Mucosa of descending colon (tissue), 3 donors: ENCODE measurements around the gene SPOCK3. TPM values are rescaled to one million over a fixed set of nuclear protein-coding genes. Genes with fewer than 3 reads are reported as not detected.
"Not testable (repeated sequence)": the region's sequence is repeated elsewhere in the genome, so short reads cannot be mapped to it uniquely, and the experiment has no call there.

Experiments used
- ATAC-seq: fragments of 200-7000 bp; cut with Tn5 transposase; one replicate; pipeline ENCODE4 v1.9.1; 2020; ENCODE audit warnings: mild to moderate bottlenecking, moderate library complexity
- DNase-seq, 3 donors: peaks; one replicate each; pipeline ENCODE4 v3.0.0-alpha.2; 2020
- H3K36me3 ChIP-seq: fragments of 200-600 bp; one replicate; pipeline ENCODE4 v1.8.0; 2021; ENCODE audit warnings: low read depth, mild to moderate bottlenecking
- H3K4me1 ChIP-seq: fragments of 200-600 bp; one replicate; pipeline ENCODE4 v1.8.0; 2021; ENCODE audit warnings: low read depth, mild to moderate bottlenecking
- H3K4me3 ChIP-seq: fragments of 200-600 bp; one replicate; pipeline ENCODE4 v1.8.0; 2021; ENCODE audit warnings: mild to moderate bottlenecking
- H3K9me3 ChIP-seq: fragments of 200-600 bp; one replicate; pipeline ENCODE4 v1.8.0; 2021; ENCODE audit warnings: mild to moderate bottlenecking
- CTCF ChIP-seq: fragments of 200-600 bp; IDR thresholded peaks from one replicate; pipeline ENCODE4 v1.8.0; 2022; ENCODE audit warnings: antibody characterized with exemption, mild to moderate bottlenecking
- intact Hi-C, 2 donors: fragments of 100-400 bp; cut with DNase I in 1 of 2; cut with micrococcal nuclease in 1 of 2; formaldehyde crosslinking; loops; one replicate each; pipeline versions ENCODE4 v1.11.0 to v1.11.1; 2022; cut with DNase I, micrococcal nuclease
- total RNA-seq, 3 donors: library from RNA; stranded (reverse); fragmentation: NEBNext Ultra II Directional in 2 of 3; extraction: Animal tissue kit (Norgen Biotek cat#: 25700) in 2 of 3; gene quantifications; one replicate each; pipeline versions ENCODE4 v1.2.1 to v1.2.4, GENCODE V29; 2021 to 2023
- donor health status: DM: no; HTN: no; CAD: no; lungs with moderate emphysema.
- donor health status: DM: no; HTN: no; CAD: no.
- donor health status: DM: no; HTN: yes; CAD: no.

SPOCK3 gene
- total RNA-seq, 3 donors from 2014 or later = 0.55 to 3.6 (median 0.55) TPM

- intact Hi-C loops = no loop called here
- ATAC-seq (no peak), DNase-seq (no peak)
- Histone ChIP-seq H3K4me1 (no peaks in the 10 kb centered on the region), H3K4me3 (no peak overlapping the region), H3K36me3 (no peaks in the 10 kb centered on the region), H3K9me3 (peaks cover 8% of the 10 kb centered on the region)
- no peak for TF ChIP-seq CTCF
Observed at GRCh38 chr4:166972071-166972470, 262.2 kb downstream of the SPOCK3 start.

GRCh38 chr4:166968219-166968618, 266.1 kb downstream of the SPOCK3 start:
- H3K9me3 ChIP-seq, H3K4me3 ChIP-seq, DNase-seq, intact Hi-C loops, ATAC-seq, H3K36me3 ChIP-seq, H3K4me1 ChIP-seq: not testable (repeated sequence)

GRCh38 chr4:166965562-166965961, 268.7 kb downstream of the SPOCK3 start:
- no peak for TF ChIP-seq CTCF
- no peak for DNase-seq
- no peak for ATAC-seq
- Histone ChIP-seq H3K9me3 (peaks cover 8% of the 10 kb centered on the region), H3K36me3 (no peaks in the 10 kb centered on the region), H3K4me3 (no peak overlapping the region), H3K4me1 (no peaks in the 10 kb centered on the region)
- intact Hi-C loops = no loop called here

- no peak overlapping the region for H3K4me3 ChIP-seq
- intact Hi-C loops = no loop called here
- H3K36me3 ChIP-seq = no peaks in the 10 kb centered on the region
- ATAC-seq = no peak
- TF ChIP-seq CTCF = no peak
- DNase-seq = no peak
- no peaks in the 10 kb centered on the region for H3K4me1 ChIP-seq
- H3K9me3 ChIP-seq = no peaks in the 10 kb centered on the region
Observed at GRCh38 chr4:166957451-166957850, 276.8 kb downstream of the SPOCK3 start.

- Histone ChIP-seq H3K4me1 (no peaks in the 10 kb centered on the region), H3K36me3 (no peaks in the 10 kb centered on the region), H3K4me3 (no peak overlapping the region), H3K9me3 (no peaks in the 10 kb centered on the region)
- no peak for TF ChIP-seq CTCF
- intact Hi-C loops = no loop called here
- no peak for ATAC-seq
- no peak for DNase-seq
Observed at GRCh38 chr4:166956484-166956883, 277.8 kb downstream of the SPOCK3 start.

- intact Hi-C loops = no loop called here
- TF ChIP-seq CTCF = no peak
- DNase-seq (no peak), ATAC-seq (no peak)
- Histone ChIP-seq H3K36me3 (no peaks in the 10 kb centered on the region), H3K4me3 (no peak overlapping the region), H3K9me3 (no peaks in the 10 kb centered on the region), H3K4me1 (no peaks in the 10 kb centered on the region)
Observed at GRCh38 chr4:166941629-166942028, 292.7 kb downstream of the SPOCK3 start.
